ES-I3 (cell line): ENCODE results near the gene MAEL.

Source experiments
- H3K36me3 ChIP-seq: 2 replicates; pipeline ENCODE4 v1.6.1; 2013; ENCODE audit warnings: mild to moderate bottlenecking, low read length, control low read depth, moderate library complexity; ENCODE audit not compliant: insufficient read depth
- H3K4me1 ChIP-seq: 2 replicates; pipeline ENCODE4 v1.6.1; 2013; ENCODE audit warnings: mild to moderate bottlenecking, control low read depth, low read length; ENCODE audit not compliant: insufficient read depth
- H3K9ac ChIP-seq: 2 replicates; pipeline ENCODE4 v1.6.1; 2013; ENCODE audit warnings: low read depth, mild to moderate bottlenecking, low read length, moderate library complexity
- H3K9me3 ChIP-seq: 2 replicates; pipeline ENCODE4 v1.6.1; 2013; ENCODE audit warnings: mild to moderate bottlenecking, low read length, moderate library complexity; ENCODE audit not compliant: control insufficient read depth, insufficient read depth

The MAEL gene

GRCh38 chr1:166969074-166969677, 19.9 kb upstream of the MAEL start:
- peaks cover 12% of the 10 kb centered on the region for H3K4me1 ChIP-seq
- no peaks in the 10 kb centered on the region for H3K36me3 ChIP-seq
- no peak overlapping the region for H3K9ac ChIP-seq
- H3K9me3 ChIP-seq = no peaks in the 10 kb centered on the region

- Histone ChIP-seq H3K4me1 (peaks cover 17% of the 10 kb centered on the region), H3K36me3 (no peaks in the 10 kb centered on the region), H3K9me3 (no peaks in the 10 kb centered on the region), H3K9ac (no peak overlapping the region)
Observed at GRCh38 chr1:166971252-166971651, 17.8 kb upstream of the MAEL start.

- Histone ChIP-seq H3K4me1 (peaks cover 17% of the 10 kb centered on the region), H3K36me3 (no peaks in the 10 kb centered on the region), H3K9me3 (no peaks in the 10 kb centered on the region), H3K9ac (no peak overlapping the region)
Observed at GRCh38 chr1:166972193-166972592, 16.9 kb upstream of the MAEL start.

GRCh38 chr1:166972826-166973225, 16.3 kb upstream of the MAEL start:
- Histone ChIP-seq H3K4me1 (peaks cover 17% of the 10 kb centered on the region), H3K9ac (no peak overlapping the region), H3K36me3 (no peaks in the 10 kb centered on the region), H3K9me3 (no peaks in the 10 kb centered on the region)

- Histone ChIP-seq H3K4me1 (peaks cover 17% of the 10 kb centered on the region), H3K9me3 (no peaks in the 10 kb centered on the region), H3K36me3 (no peaks in the 10 kb centered on the region), H3K9ac (peak overlapping the region; percentile 61; the same call in 1 of the 2 replicates)
Observed at GRCh38 chr1:166974647-166975345, 14.3 kb upstream of the MAEL start.

- Histone ChIP-seq H3K4me1 (peaks cover 17% of the 10 kb centered on the region), H3K9me3 (no peaks in the 10 kb centered on the region), H3K36me3 (no peaks in the 10 kb centered on the region), H3K9ac (peak within 1 kb of the TSS; percentile 77)
Observed at GRCh38 chr1:166975361-166976129, 13.5 kb upstream of the MAEL start, which contains the start of gene ILDR2. ILDR2 (minus strand) TSS chr1:166975540; CDS start chr1:166975268, 272 bp downstream.

GRCh38 chr1:166977951-166978350, 11.1 kb upstream of the MAEL start:
- Histone ChIP-seq H3K9me3 (no peaks in the 10 kb centered on the region), H3K9ac (no peak overlapping the region), H3K36me3 (no peaks in the 10 kb centered on the region), H3K4me1 (peaks cover 9% of the 10 kb centered on the region)

- Histone ChIP-seq H3K9ac (no peak overlapping the region), H3K36me3 (no peaks in the 10 kb centered on the region), H3K9me3 (no peaks in the 10 kb centered on the region), H3K4me1 (peaks cover 5% of the 10 kb centered on the region; the same call in 1 of the 2 replicates)
Observed at GRCh38 chr1:166978821-166979220, 10.3 kb upstream of the MAEL start.

- H3K4me1 ChIP-seq = no peaks in the 10 kb centered on the region
- H3K9ac ChIP-seq = no peak overlapping the region
- H3K9me3 ChIP-seq = no peaks in the 10 kb centered on the region
- H3K36me3 ChIP-seq = no peaks in the 10 kb centered on the region
Observed at GRCh38 chr1:166980383-166980782, 8.7 kb upstream of the MAEL start.

- no peaks in the 10 kb centered on the region for H3K9me3 ChIP-seq
- H3K9ac ChIP-seq = no peak overlapping the region
- H3K4me1 ChIP-seq = no peaks in the 10 kb centered on the region
- no peaks in the 10 kb centered on the region for H3K36me3 ChIP-seq
Observed at GRCh38 chr1:166980818-166981217, 8.3 kb upstream of the MAEL start.

- no peaks in the 10 kb centered on the region for H3K36me3 ChIP-seq
- H3K9ac ChIP-seq = no peak overlapping the region
Observed at GRCh38 chr1:166981589-166981988, 7.5 kb upstream of the MAEL start.

GRCh38 chr1:166999075-166999474, 10.0 kb downstream of the MAEL start:
- Histone ChIP-seq H3K36me3 (no peaks in the 10 kb centered on the region), H3K9me3 (peaks cover 5% of the 10 kb centered on the region), H3K4me1 (peaks cover 7% of the 10 kb centered on the region; the same call in 1 of the 2 replicates), H3K9ac (no peak overlapping the region)

More at GRCh38 chr1:166981589-166981988, 7.5 kb upstream of the MAEL start:
- H3K4me1 ChIP-seq = no peaks in the 10 kb centered on the region
- no peaks in the 10 kb centered on the region for H3K9me3 ChIP-seq

- peaks cover 5% of the 10 kb centered on the region for H3K9me3 ChIP-seq
- peaks cover 7% of the 10 kb centered on the region; the same call in 1 of the 2 replicates for H3K4me1 ChIP-seq
- no peaks in the 10 kb centered on the region for H3K36me3 ChIP-seq
- no peak overlapping the region for H3K9ac ChIP-seq
Observed at GRCh38 chr1:166999500-167000055, 10.5 kb downstream of the MAEL start.

- H3K4me1 ChIP-seq = peaks cover 7% of the 10 kb centered on the region; the same call in 1 of the 2 replicates
- H3K36me3 ChIP-seq = no peaks in the 10 kb centered on the region
- H3K9me3 ChIP-seq = peaks cover 5% of the 10 kb centered on the region
- no peak overlapping the region for H3K9ac ChIP-seq
Observed at GRCh38 chr1:167000546-167000945, 11.5 kb downstream of the MAEL start.
